Breast epithelium (tissue), 4 donors: ENCODE measurements around the gene RAI1. TPM values are rescaled to one million over a fixed set of nuclear protein-coding genes. Genes with fewer than 3 reads are reported as not detected.

Source experiments
- DNase-seq, 2 donors: peaks; one replicate each; pipeline ENCODE4 v3.0.0-alpha.2; 2019; ENCODE audit warnings: low spot score in 2 of 2
- H3K27ac ChIP-seq, 2 donors: fragments of 200-600 bp; sonication (generic) in 1 of 2; one replicate each; pipeline ENCODE4 v1.5.1; 2016 to 2019; ENCODE audit warnings: mild to moderate bottlenecking in 1 of 2
- H3K27me3 ChIP-seq, 2 donors: fragments of 200-600 bp; sonication (generic) in 1 of 2; one replicate each; pipeline versions ENCODE4 v1.5.1 to v1.6.0; 2017 to 2019; ENCODE audit warnings: control low read depth in 1 of 2, mild to moderate bottlenecking in 1 of 2
- H3K36me3 ChIP-seq: fragments of 200-600 bp; one replicate; pipeline ENCODE4 v1.5.1; 2019
- H3K4me1 ChIP-seq, 2 donors: fragments of 200-600 bp; sonication (generic); one replicate each; pipeline ENCODE4 v1.5.1; 2016 to 2019; ENCODE audit warnings: control low read depth in 1 of 2
- H3K4me3 ChIP-seq, 3 donors: fragments of 200-600 bp; sonication (generic); 1 replicate in 2 of 3; 2 replicates in 1 of 3; pipeline ENCODE4 v1.5.1; 2016 to 2019; ENCODE audit warnings: mild to moderate bottlenecking in 3 of 3, moderate library complexity in 2 of 3
- H3K9me3 ChIP-seq, 2 donors: fragments of 200-600 bp; sonication (generic) in 1 of 2; one replicate each; pipeline ENCODE4 v1.5.1; 2016 to 2019; ENCODE audit warnings: control low read depth in 1 of 2
- POLR2A ChIP-seq: fragments of 450-650 bp; IDR thresholded peaks from one replicate; pipeline ENCODE4 v1.6.1; 2016; ENCODE audit warnings: antibody characterized with exemption, mild to moderate bottlenecking, moderate library complexity
- POLR2AphosphoS5 ChIP-seq, 3 donors: sonication (generic); formaldehyde crosslinking; IDR thresholded peaks; one replicate each; pipeline ENCODE4 v1.6.1; 2017; ENCODE audit warnings: antibody characterized with exemption in 3 of 3
- intact Hi-C: fragments of 100-400 bp; cut with DNase I; formaldehyde crosslinking; loops from one replicate; pipeline ENCODE4 v1.15.1; 2023; ENCODE audit warnings: low total_unique reads
- total RNA-seq, 3 donors: library from RNA; depleted of rRNA; stranded (reverse); fragments of >200 nt; gene quantifications; one replicate each; pipeline ENCODE4 v1.1.0, GENCODE V29; 2016
- TF ChIP-seq, protein P1 (sequence below), 3 donors: fragments of 450-650 bp; IDR thresholded peaks; one replicate each; pipeline ENCODE4 v1.5.1; 2016 to 2017; ENCODE audit warnings: antibody characterized with exemption in 3 of 3, mild to moderate bottlenecking in 3 of 3, moderate library complexity in 3 of 3

RAI1 gene
- total RNA-seq, 3 donors from 2014 or later, result 5.6 to 25.6 (median 20.6) TPM

DNA sequence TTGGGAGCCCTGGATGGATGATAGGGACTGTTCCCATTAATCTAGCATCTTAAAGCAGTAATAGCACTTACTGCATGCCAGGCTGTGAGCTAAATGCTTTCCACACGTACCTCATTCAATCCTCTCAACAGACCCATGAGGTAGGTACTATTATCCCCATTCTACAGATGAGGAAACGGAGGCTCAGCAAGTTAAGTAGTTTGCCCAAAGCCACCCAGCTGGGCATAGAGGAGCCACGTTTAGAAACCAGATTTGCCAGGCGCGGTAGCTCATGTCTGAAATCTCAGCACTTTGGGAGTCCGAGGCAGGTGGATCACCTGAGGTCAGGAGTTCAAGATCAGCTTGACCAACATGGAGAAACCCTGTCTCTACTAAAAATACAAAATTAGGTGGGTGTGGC is 2.0 kb upstream of the RAI1 start:
- Histone ChIP-seq H3K4me3 (no peak overlapping the region), H3K36me3 (no peaks in the 10 kb centered on the region), H3K27ac (no peak overlapping the region), H3K4me1 (peaks cover 8 to 9% of the 10 kb centered on the region in 2 donors), H3K9me3 (no peaks in the 10 kb centered on the region), H3K27me3 (no peaks in the 10 kb centered on the region)
- TF ChIP-seq POLR2AphosphoS5 (IDR thresholded peaks at IDR 0.05) (no peak), POLR2A (no peak)
- TF ChIP-seq, protein P1, sequence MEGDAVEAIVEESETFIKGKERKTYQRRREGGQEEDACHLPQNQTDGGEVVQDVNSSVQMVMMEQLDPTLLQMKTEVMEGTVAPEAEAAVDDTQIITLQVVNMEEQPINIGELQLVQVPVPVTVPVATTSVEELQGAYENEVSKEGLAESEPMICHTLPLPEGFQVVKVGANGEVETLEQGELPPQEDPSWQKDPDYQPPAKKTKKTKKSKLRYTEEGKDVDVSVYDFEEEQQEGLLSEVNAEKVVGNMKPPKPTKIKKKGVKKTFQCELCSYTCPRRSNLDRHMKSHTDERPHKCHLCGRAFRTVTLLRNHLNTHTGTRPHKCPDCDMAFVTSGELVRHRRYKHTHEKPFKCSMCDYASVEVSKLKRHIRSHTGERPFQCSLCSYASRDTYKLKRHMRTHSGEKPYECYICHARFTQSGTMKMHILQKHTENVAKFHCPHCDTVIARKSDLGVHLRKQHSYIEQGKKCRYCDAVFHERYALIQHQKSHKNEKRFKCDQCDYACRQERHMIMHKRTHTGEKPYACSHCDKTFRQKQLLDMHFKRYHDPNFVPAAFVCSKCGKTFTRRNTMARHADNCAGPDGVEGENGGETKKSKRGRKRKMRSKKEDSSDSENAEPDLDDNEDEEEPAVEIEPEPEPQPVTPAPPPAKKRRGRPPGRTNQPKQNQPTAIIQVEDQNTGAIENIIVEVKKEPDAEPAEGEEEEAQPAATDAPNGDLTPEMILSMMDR (IDR thresholded peaks at IDR 0.05), result no peak
- no peak for DNase-seq
- intact Hi-C loops, result no loop called here

DNA sequence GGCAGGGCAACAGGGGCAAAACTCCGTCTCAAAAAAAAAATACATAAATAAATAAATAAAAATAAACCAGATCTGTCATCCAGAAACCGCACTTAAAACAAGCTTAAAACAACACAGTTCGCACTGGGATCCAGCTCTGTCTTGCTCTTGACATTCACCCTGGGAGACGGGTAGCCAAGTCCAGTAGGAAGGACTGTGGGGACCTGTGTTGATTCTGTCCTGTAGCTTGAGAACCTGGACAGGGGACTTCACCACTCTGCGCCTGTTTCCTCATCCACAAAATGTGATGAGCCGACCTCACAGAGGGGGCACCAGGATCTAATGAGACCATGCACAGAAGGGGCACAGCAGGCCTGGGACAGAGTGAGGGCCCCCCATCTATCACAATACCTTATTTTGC is 1.5 kb upstream of the RAI1 start:
- DNase-seq, result no peak
- TF ChIP-seq, protein P1 (IDR thresholded peaks at IDR 0.05), result no peak
- TF ChIP-seq POLR2AphosphoS5 (IDR thresholded peaks at IDR 0.05), result no peak
- TF ChIP-seq POLR2A, result no peak
- no peaks in the 10 kb centered on the region for H3K9me3 ChIP-seq
- H3K27me3 ChIP-seq, result no peaks in the 10 kb centered on the region
- intact Hi-C loops, result no loop called here
- H3K36me3 ChIP-seq, result no peaks in the 10 kb centered on the region
- H3K4me1 ChIP-seq, result peaks cover 8 to 9% of the 10 kb centered on the region in 2 donors
- H3K4me3 ChIP-seq, result no peak overlapping the region
- no peak overlapping the region for H3K27ac ChIP-seq

DNA sequence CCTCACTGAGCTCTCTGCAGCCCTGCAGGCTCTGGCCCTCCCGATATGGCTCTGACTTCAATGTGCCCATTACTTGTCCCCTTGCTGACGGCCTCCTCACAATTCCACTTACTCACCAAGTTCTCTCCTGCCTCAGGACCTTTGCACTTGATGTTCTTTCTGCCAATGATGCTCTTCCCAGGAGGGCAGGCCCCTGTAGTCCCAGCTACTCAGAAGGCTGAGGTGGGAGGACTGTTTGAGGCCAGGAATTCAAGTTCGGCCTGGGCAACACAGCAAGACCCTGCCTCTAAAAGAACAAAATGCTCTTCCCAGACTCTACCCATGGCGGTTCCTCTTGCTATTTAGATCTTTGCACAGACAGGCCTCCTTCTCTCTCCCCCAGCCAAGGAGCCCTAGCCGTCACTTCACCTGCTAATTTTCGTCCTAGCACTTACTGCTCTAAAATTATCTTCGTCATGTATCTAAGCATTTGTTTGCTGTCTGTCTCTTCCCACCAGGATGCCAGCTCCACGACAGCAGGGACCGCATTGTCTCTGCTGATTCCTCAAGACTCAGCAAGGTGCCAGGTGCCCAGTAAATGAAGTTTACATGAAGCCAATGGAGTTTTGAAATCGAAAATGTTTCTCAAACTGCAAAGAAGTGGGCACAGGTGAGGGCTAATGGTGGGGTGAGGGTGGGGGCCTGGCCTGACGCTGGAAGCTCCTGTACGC is 626 bp upstream of the RAI1 start:
- Histone ChIP-seq H3K9me3 (no peaks in the 10 kb centered on the region), H3K27me3 (no peaks in the 10 kb centered on the region), H3K4me3 (peak overlapping the region; percentile 69 to 96 (median 77)), H3K27ac (peak overlapping the region; percentile 96 to 99), H3K36me3 (no peaks in the 10 kb centered on the region), H3K4me1 (peaks cover 9 to 17% of the 10 kb centered on the region in 2 donors)
- no peak for DNase-seq
- intact Hi-C loops, result no loop called here
- TF ChIP-seq POLR2AphosphoS5 (IDR thresholded peaks at IDR 0.05), result no peak
- TF ChIP-seq, protein P1 (IDR thresholded peaks at IDR 0.05), result peak in 1 of 3 donors; percentile 53

DNA sequence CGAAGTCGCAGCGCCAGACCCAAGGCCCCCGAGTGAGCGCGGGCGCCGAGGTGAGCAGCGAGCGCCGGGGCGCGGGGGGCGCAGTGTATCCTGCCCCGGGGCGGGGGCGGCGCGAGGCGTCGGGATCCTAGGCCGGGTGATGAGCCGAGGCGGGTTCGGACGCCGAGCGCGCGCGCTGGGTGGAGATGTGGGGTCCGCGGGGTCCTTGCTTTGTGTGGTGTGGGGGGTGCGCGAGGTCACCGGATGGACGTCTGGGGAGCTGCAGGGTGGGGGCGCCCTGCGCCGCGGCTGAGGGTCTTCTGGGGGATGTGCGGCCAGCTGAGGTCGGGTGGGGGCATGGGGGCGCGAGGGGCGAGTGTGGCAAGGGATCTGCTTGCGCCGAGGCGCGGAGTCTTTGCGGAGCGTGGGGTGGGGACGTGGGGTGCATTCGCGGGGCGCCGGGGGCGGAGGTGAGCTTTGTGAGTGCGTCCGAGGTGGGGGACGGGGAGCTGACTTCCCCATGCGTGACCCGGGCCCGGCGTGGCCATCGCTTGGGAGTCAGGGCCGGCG is 560 bp downstream of the RAI1 start:
- no peaks in the 10 kb centered on the region for H3K27me3 ChIP-seq
- H3K4me3 ChIP-seq, result peak overlapping the region; percentile 69 to 96 (median 77)
- peak overlapping the region; percentile 96 to 99 for H3K27ac ChIP-seq
- H3K4me1 ChIP-seq, result peaks cover 17 to 28% of the 10 kb centered on the region in 2 donors
- no peak for TF ChIP-seq POLR2A
- TF ChIP-seq, protein P1 (IDR thresholded peaks at IDR 0.05), result no peak
- no peak for TF ChIP-seq POLR2AphosphoS5 (IDR thresholded peaks at IDR 0.05)
- no peaks in the 10 kb centered on the region for H3K9me3 ChIP-seq
- H3K36me3 ChIP-seq, result no peaks in the 10 kb centered on the region
- intact Hi-C loops, result no loop called here
- no peak for DNase-seq

DNA sequence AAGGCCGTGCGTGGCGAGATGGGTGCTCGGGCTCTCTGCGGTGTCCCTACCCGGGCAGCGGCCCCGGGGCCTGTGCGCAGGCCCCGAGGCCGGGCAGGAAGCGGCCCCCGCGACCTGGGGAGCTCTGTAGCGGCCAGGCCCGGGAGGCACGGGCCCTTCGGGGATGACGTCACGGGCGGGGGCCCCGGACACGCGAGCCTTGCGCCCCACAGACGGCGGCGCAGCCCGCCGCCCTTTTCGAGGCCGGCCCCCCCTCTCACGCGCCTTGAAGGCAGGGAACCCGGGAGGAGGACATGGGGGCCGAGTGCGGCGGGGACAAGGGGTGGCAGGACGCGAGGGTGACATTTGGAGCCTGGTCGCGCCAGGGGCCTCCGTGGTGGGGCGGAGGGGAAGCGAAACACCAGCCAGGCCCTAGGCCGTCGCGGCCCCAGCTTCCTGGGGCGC is 1.1 kb downstream of the RAI1 start:
- Histone ChIP-seq H3K36me3 (no peaks in the 10 kb centered on the region), H3K9me3 (no peaks in the 10 kb centered on the region), H3K4me3 (peak overlapping the region; percentile 69 to 96 (median 77)), H3K4me1 (peaks cover 17 to 31% of the 10 kb centered on the region in 2 donors), H3K27me3 (no peaks in the 10 kb centered on the region), H3K27ac (peak overlapping the region; percentile 96 to 99)
- TF ChIP-seq, protein P1 (IDR thresholded peaks at IDR 0.05), result no peak
- TF ChIP-seq POLR2A (no peak), POLR2AphosphoS5 (IDR thresholded peaks at IDR 0.05) (no peak)
- DNase-seq, result no peak
- intact Hi-C loops, result no loop called here
